HEK293 (cell line): Measurements from ENCODE around the gene TADA3.

Source experiments
- CTCF ChIA-PET: fragments of 350-600 bp; formaldehyde crosslinking; extraction: SDS; loops from one replicate; lab custom pipeline; 2021; ENCODE audit warnings: antibody characterized with exemption; lab: Yijun Ruan, JAX
- POLR2A ChIA-PET: fragments of 300-600 bp; formaldehyde crosslinking; extraction: SDS; loops from one replicate; lab custom pipeline; 2020; ENCODE audit warnings: antibody characterized with exemption, inconsistent platforms; lab: Yijun Ruan, JAX
- H3K27ac ChIP-seq: fragments of 200-500 bp; sonication (Bioruptor generic); 2 replicates; pipeline ENCODE4 v1.5.1; 2014; ENCODE audit warnings: low read depth, low read length, control low read depth, inconsistent platforms; ENCODE audit errors: extremely low read depth
- H3K36me3 ChIP-seq, 2 experiments: fragments of 200-500 bp in 1 of 2; sonication (Bioruptor generic) in 1 of 2; 1 replicate in 1 of 2; 2 replicates in 1 of 2; pipeline ENCODE4 v1.5.1; 2014 to 2017; ENCODE audit warnings: inconsistent platforms in 2 of 2, low read length in 2 of 2; ENCODE audit not compliant: control insufficient read depth in 2 of 2, insufficient read depth in 1 of 2
- H3K4me1 ChIP-seq: fragments of 200-500 bp; sonication (Bioruptor generic); 2 replicates; pipeline ENCODE4 v1.5.1; 2014; ENCODE audit warnings: mild to moderate bottlenecking, low read length, inconsistent platforms; ENCODE audit not compliant: control insufficient read depth, insufficient read depth
- H3K4me3 ChIP-seq: 2 replicates; pipeline ENCODE4 v1.5.1; 2011; ENCODE audit warnings: low read depth, mild to moderate bottlenecking, control low read depth, low read length, moderate library complexity
- H3K9me3 ChIP-seq: fragments of 200-500 bp; sonication (Bioruptor generic); 2 replicates; pipeline ENCODE4 v1.5.1; 2014; ENCODE audit warnings: low read depth, low read length, inconsistent platforms; ENCODE audit not compliant: control insufficient read depth, insufficient read depth
- KLF16 ChIP-seq: fragments of 450-650 bp; formaldehyde crosslinking; IDR thresholded peaks from 2 replicates; pipeline ENCODE4 v1.5.1; 2017; ENCODE audit warnings: missing biosample characterization, missing genetic modification characterization
- PBX3 ChIP-seq: sonication (generic); formaldehyde crosslinking; IDR thresholded peaks from 2 replicates; pipeline ENCODE4 v1.8.1; 2022; ENCODE audit warnings: mild to moderate bottlenecking, moderate library complexity, missing genetic modification reagents
- SCRT2 ChIP-seq: fragments of 450-650 bp; formaldehyde crosslinking; IDR thresholded peaks from 2 replicates; pipeline ENCODE4 v1.5.1; 2016; ENCODE audit warnings: missing biosample characterization, missing genetic modification characterization
- SP7 ChIP-seq: fragments of 450-650 bp; formaldehyde crosslinking; IDR thresholded peaks from 2 replicates; pipeline ENCODE4 v1.5.1; 2016; ENCODE audit warnings: missing biosample characterization, missing genetic modification characterization
- ZBTB17 ChIP-seq: fragments of 450-650 bp; formaldehyde crosslinking; IDR thresholded peaks from 2 replicates; pipeline ENCODE4 v1.5.1; 2016; ENCODE audit warnings: missing biosample characterization, missing genetic modification characterization
- ZBTB49 ChIP-seq: fragments of 450-650 bp; formaldehyde crosslinking; IDR thresholded peaks from 2 replicates; pipeline ENCODE4 v1.5.1; 2016; ENCODE audit warnings: missing biosample characterization, missing genetic modification characterization, low read depth
- ZFP3 ChIP-seq: fragments of 450-650 bp; formaldehyde crosslinking; IDR thresholded peaks from 2 replicates; pipeline ENCODE4 v1.5.1; 2016; ENCODE audit warnings: low read depth, missing biosample characterization, missing genetic modification characterization
- ZFP69B ChIP-seq: fragments of 450-650 bp; formaldehyde crosslinking; IDR thresholded peaks from 2 replicates; pipeline ENCODE4 v1.5.1; 2016; ENCODE audit warnings: missing biosample characterization, missing genetic modification characterization
- ZNF121 ChIP-seq: fragments of 450-650 bp; formaldehyde crosslinking; IDR thresholded peaks from 2 replicates; pipeline ENCODE4 v1.5.1; 2016; ENCODE audit warnings: missing biosample characterization, missing genetic modification characterization
- ZNF18 ChIP-seq: fragments of 450-650 bp; formaldehyde crosslinking; IDR thresholded peaks from 2 replicates; pipeline ENCODE4 v1.5.1; 2016; ENCODE audit warnings: missing biosample characterization, missing genetic modification characterization
- ZNF239 ChIP-seq: fragments of 450-650 bp; formaldehyde crosslinking; IDR thresholded peaks from 2 replicates; pipeline ENCODE4 v1.5.1; 2016; ENCODE audit warnings: missing biosample characterization, missing genetic modification characterization
- ZNF324 ChIP-seq: fragments of 450-650 bp; formaldehyde crosslinking; IDR thresholded peaks from 2 replicates; pipeline ENCODE4 v1.5.1; 2016; ENCODE audit warnings: missing biosample characterization, missing genetic modification characterization
- ZNF350 ChIP-seq: fragments of 450-650 bp; formaldehyde crosslinking; IDR thresholded peaks from 2 replicates; pipeline ENCODE4 v1.5.0; 2017; ENCODE audit warnings: missing biosample characterization, mild to moderate bottlenecking, missing genetic modification characterization
- ZNF513 ChIP-seq: fragments of 450-650 bp; IDR thresholded peaks from 2 replicates; pipeline ENCODE4 v1.5.1; 2018; ENCODE audit warnings: missing biosample characterization, missing genetic modification characterization
- ZNF548 ChIP-seq: fragments of 450-650 bp; formaldehyde crosslinking; IDR thresholded peaks from 2 replicates; pipeline ENCODE4 v1.5.1; 2016; ENCODE audit warnings: missing biosample characterization, missing genetic modification characterization
- ZNF571 ChIP-seq: fragments of 450-650 bp; formaldehyde crosslinking; IDR thresholded peaks from 2 replicates; pipeline ENCODE4 v1.5.0; 2017; ENCODE audit warnings: missing biosample characterization, missing genetic modification characterization
- ZNF629 ChIP-seq: fragments of 450-650 bp; formaldehyde crosslinking; IDR thresholded peaks from 2 replicates; pipeline ENCODE4 v1.5.1; 2017; ENCODE audit warnings: missing biosample characterization, missing genetic modification characterization
- ZNF645 ChIP-seq: fragments of 450-650 bp; formaldehyde crosslinking; IDR thresholded peaks from 2 replicates; pipeline ENCODE4; 2016; ENCODE audit warnings: missing biosample characterization, missing genetic modification characterization
- ZNF660 ChIP-seq: fragments of 450-650 bp; IDR thresholded peaks from 2 replicates; pipeline ENCODE4 v1.5.1; 2018; ENCODE audit warnings: missing biosample characterization, mild to moderate bottlenecking, missing genetic modification characterization
- ZNF670 ChIP-seq: fragments of 450-650 bp; formaldehyde crosslinking; IDR thresholded peaks from 2 replicates; pipeline ENCODE4 v1.5.1; 2016; ENCODE audit warnings: missing biosample characterization, missing genetic modification characterization, low read depth
- ZNF677 ChIP-seq: fragments of 450-650 bp; IDR thresholded peaks from 2 replicates; pipeline ENCODE4 v1.5.0; 2018; ENCODE audit warnings: missing biosample characterization, mild to moderate bottlenecking, missing genetic modification characterization, moderate library complexity
- ZNF792 ChIP-seq: fragments of 450-650 bp; formaldehyde crosslinking; IDR thresholded peaks from 2 replicates; pipeline ENCODE4 v1.5.1; 2016; ENCODE audit warnings: missing biosample characterization, missing genetic modification characterization
- ZSCAN16 ChIP-seq: fragments of 450-650 bp; formaldehyde crosslinking; IDR thresholded peaks from 2 replicates; pipeline ENCODE4 v1.5.1; 2016; ENCODE audit warnings: missing biosample characterization, missing genetic modification characterization
- ZSCAN4 ChIP-seq: fragments of 450-650 bp; formaldehyde crosslinking; IDR thresholded peaks from 2 replicates; pipeline ENCODE4 v1.5.1; 2017; ENCODE audit warnings: missing biosample characterization, missing genetic modification characterization

The TADA3 gene

GRCh38 chr3:9770276-9770812, 21.9 kb downstream of the TADA3 start:
- TF ChIP-seq ZNF324 (no peak), ZFP69B (tag by site-specific recombination) (peak; percentile 49), ZNF513 (tag by site-specific recombination) (no peak), ZNF645 (tag by site-specific recombination) (0 out of 2 replicates have a peak, but pooled peaks have one; percentile 28), SP7 (tag by site-specific recombination) (0 out of 2 replicates have a peak, but pooled peaks have one; percentile 9)

GRCh38 chr3:9769426-9770275, 22.6 kb downstream of the TADA3 start, which contains the start of gene CAMK1:
TSS of gene CAMK1 (minus strand) at chr3:9769947. CDS start at chr3:9767749, 2,198 bp downstream.
- POLR2A ChIA-PET = interaction anchor here (0.5 to 2.6 kb wide), 11 partner anchors 9 to 383 kb away, joined by 3 to 18 read pairs (median 4); partner anchors contain the start of genes ARPC4, BRPF1, CRELD1 and OGG1
- Histone ChIP-seq H3K9me3 (no peaks in the 10 kb centered on the region), H3K27ac (peak within 1 kb of the TSS; percentile 76; the same call in 1 of the 2 replicates), H3K4me3 (peak within 1 kb of the TSS; percentile 67), H3K4me1 (peaks cover 9% of the 10 kb centered on the region), H3K36me3 (peaks cover 0 to 24% of the 10 kb centered on the region in 2 experiments; a peak in 1 of 3 replicates)
- CTCF ChIA-PET = interaction anchor here (0.6 to 0.7 kb wide), 2 partner anchors 9 to 43 kb away, joined by 3 to 4 read pairs; no protein-coding TSS in a partner anchor
- TF ChIP-seq ZNF629 (tag by site-specific recombination) (no peak), PBX3 (CRISPR knock-in tag) (peak; percentile 66; the same call in 1 of the 2 replicates), ZNF548 (tag by site-specific recombination) (no peak), ZNF18 (no peak), ZNF350 (tag by site-specific recombination) (no peak), SCRT2 (tag by site-specific recombination) (no peak), ZNF792 (tag by site-specific recombination) (no peak), ZSCAN4 (tag by site-specific recombination) (no peak), ZNF660 (peak; percentile 59; the same call in 1 of the 2 replicates), ZBTB49 (tag by site-specific recombination) (no peak), ZNF677 (tag by site-specific recombination) (no peak), ZNF670 (no peak), ZNF571 (no peak), KLF16 (tag by site-specific recombination) (no peak), ZBTB17 (peak; percentile 20), ZSCAN16 (tag by site-specific recombination) (no peak), ZFP3 (no peak), ZNF239 (tag by site-specific recombination) (no peak), ZNF121 (no peak)

More at GRCh38 chr3:9770276-9770812, 21.9 kb downstream of the TADA3 start:
- ChIA-PET POLR2A (interaction anchor here (0.5 to 2.6 kb wide), 11 partner anchors 8 to 382 kb away, joined by 3 to 18 read pairs (median 4); partner anchors contain the start of genes ARPC4, BRPF1, CRELD1 and OGG1), CTCF (interaction anchor here (0.6 kb wide), 1 partner anchor 9 kb away, joined by 3 read pairs; no protein-coding TSS in a partner anchor)
- Histone ChIP-seq H3K4me3 (peak overlapping the region; percentile 67), H3K27ac (peak overlapping the region; percentile 76; the same call in 1 of the 2 replicates), H3K9me3 (no peaks in the 10 kb centered on the region), H3K4me1 (peaks cover 9% of the 10 kb centered on the region), H3K36me3 (peaks cover 0 to 21% of the 10 kb centered on the region in 2 experiments; a peak in 1 of 3 replicates)
